ENCODE results near the gene CFAP410.

- TF ChIP-seq CTCF (conservative IDR thresholded peaks at IDR 0.05; ENCODE audit: low read depth, low read length) (no peak), RAD21 (IDR thresholded peaks at IDR 0.05; ENCODE audit: low read length) (no peak), POLR2A (IDR thresholded peaks at IDR 0.05; ENCODE audit: low read depth, low read length) (no peak), CHD1 (IDR thresholded peaks at IDR 0.05; ENCODE audit: low read depth, low read length) (no peak), SMC3 (IDR thresholded peaks at IDR 0.05; ENCODE audit: low read depth, low read length) (no peak)
These were observed 18.1 kb upstream of the CFAP410 start for GRCh38 chr21:44357064-44357837.
